NCI-H128 (cell line): ENCODE results near the gene PCGF3.
A peak's percentile ranks its signal among the peaks of the same experiment; 100 is the strongest.
"Not testable (repeated sequence)": the region's sequence is repeated elsewhere in the genome, so short reads cannot be mapped to it uniquely, and the experiment has no call there.

Experiments used
- DNase-seq: peaks from one replicate; lab custom pipeline; 2025; ENCODE audit not compliant: unreplicated experiment; lab: John Stamatoyannopoulos, UW

The PCGF3 gene

GRCh38 chr4:667545-667925 lies 38.1 kb upstream of the PCGF3 start:
- no peak for DNase-seq

DNA sequence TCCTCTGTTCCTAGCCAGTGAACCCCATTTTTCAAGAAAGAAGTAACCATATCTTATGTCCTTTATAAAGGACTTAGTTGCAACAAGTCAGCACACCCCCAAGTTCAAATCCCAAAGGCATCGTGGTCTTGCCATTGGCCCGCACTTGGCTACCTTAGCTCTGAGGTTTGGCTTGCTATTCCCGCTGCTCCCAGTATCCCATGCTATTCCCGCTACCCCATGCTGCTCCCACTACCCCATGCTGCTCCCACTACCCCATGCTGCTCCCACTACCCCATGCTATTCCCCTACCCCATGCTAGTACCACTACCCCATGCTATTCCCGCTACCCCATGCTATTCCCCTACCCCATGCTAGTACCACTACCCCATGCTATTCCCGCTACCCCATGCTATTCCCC lies 37.4 kb upstream of the PCGF3 start:
- DNase-seq: not testable (repeated sequence)

DNA sequence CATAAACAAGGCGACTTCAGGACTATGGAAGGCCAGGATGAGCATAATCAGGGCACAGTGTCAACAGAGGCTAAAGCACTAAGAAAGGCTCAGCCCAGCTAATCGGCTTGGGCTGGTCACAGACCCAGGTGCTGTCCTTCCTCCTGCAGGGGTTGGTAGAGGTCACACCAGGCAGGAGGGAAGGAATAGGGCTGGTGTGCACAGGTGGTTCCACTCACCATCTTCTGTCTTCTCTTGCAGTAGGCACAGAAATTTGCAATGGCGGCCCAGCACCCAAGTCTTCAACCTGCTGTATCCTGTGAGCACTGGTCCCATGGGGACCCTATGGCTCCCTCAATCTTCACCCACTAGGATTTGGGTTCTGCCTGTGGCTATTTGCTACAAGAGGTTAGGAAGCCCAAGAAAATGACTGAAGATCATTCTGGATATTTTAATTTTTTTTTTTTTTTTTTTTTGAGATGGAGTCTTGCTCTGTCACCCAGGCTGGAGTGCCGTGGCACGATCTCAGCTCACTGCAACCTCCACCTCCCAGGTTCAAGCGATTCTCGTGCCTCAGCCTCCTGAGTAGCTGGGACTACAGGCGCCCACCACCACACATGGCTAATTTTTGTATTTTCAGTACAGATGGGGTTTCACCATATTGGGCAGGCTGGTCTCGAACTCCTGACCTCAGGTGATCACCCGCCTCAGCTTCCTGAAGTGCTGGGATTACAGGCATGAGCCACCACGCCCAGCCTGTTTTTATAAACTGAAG lies 35.6 kb upstream of the PCGF3 start:
- not testable (repeated sequence) for DNase-seq

DNA sequence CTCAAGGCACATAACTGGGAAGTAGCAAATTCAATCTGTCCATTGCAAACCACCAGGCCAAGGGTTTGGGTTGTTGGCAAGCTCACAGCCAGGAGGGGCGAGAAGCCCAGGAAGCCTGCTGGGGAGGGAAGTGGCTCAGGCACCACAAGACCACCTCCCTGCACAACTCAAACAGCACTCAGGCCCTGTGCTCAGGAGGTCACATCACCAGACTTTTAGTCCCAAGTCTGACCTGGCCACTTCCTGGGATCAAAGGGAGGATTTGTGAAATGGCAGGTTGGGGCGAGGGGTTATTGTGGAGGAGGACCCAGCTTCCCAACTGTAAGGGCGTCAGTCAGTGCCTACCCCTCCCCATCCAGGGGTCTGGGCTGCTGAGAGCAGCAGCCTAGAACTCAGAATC lies 33.9 kb upstream of the PCGF3 start:
- no peak for DNase-seq

GRCh38 chr4:673349-674091 lies 32.1 kb upstream of the PCGF3 start:
- DNase-seq: no peak

DNA sequence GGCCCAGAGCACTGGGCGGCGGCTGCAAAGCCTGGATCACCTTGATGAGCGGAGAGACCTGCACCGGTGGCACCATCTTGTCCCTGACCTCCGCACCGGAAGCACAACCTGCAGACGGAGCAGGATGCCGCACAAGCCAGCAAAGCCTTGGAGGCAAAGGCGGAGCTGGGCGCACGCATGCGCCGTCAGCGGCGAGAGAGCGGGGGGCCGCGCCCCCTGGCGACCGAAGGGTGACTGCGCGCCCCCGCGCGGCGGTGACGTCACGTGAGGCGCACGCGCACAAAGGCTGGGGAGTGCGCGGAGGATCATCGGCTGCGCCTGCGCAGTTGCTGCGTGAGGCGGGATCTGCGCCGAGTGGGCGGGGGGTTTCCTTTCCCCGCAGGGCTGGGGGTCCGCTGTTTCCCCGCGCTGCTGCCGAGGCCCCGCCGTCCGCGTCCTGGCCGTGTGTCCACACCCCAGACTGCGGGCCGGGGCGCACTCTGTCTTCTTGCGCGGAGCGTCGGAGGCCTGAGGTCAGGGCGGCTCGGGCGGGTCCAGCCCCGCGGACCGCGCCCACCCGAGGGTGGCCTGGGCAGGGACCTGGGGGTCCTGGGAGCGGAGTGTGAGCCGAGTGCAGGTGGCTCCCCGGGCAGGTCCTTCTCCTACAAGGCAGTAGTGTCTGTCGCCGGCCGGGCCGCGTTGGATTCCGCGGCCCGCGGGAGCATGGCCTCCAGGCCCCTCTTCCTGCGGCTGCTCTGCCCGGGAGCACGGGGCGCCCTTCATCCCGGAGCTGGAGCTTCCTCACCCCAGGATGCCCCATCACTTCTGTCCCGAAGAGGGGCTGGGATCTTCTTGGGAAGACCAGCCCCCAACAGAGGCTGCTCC lies 31.2 kb upstream of the PCGF3 start, which contains the start of the genes ATP5ME and MYL5:
ATP5ME (minus strand) TSS at position 105 of the 864 bp plus-strand sequence; CDS start at position 76, 29 bp downstream.
MYL5 (plus strand) TSS at position 371 of the 864 bp plus-strand sequence. CDS start 3,485 bp downstream, outside the sequence.
- peak; percentile 78 for DNase-seq

DNA sequence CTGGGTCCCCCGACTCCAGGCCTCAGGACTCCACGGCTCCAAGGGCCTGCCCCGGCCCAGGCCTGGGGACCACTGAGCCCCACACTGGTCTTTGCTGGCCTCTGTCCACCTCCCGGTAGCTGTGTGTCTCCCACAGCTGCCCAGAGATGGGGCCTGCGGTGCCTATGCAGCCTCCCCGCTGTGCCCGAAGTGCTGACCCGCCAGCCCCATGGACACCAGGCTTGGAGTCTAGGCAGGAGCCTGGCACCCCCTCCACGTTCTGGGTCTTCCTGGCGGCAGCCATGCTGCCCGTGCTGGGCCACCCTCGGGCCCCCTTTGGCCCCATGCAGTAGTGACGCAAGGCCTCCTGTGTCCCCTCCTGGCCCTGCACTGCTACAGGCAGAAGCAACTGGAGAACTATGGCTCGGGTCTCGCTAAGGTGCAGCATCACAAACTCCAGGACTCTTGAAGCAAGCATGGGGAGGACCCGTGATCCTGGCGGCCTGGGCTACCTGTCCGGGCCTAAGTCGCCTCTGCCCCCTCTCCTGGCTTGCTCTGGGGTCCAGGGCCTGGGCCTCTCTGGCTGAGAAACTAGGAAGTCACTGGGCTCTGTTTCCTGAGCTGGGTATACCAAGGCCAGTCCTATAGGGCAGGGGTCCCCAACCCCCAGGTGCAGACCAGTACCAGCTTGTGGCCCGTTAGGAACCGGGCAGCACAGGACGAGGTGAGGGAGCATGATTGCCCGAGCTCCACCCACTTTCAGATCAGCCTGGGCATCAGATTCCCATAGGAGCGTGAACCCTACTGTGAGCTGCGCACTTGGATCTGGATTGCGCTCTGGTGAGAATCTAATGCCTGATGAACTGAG lies 30.4 kb upstream of the PCGF3 start:
- DNase-seq: no peak

DNA sequence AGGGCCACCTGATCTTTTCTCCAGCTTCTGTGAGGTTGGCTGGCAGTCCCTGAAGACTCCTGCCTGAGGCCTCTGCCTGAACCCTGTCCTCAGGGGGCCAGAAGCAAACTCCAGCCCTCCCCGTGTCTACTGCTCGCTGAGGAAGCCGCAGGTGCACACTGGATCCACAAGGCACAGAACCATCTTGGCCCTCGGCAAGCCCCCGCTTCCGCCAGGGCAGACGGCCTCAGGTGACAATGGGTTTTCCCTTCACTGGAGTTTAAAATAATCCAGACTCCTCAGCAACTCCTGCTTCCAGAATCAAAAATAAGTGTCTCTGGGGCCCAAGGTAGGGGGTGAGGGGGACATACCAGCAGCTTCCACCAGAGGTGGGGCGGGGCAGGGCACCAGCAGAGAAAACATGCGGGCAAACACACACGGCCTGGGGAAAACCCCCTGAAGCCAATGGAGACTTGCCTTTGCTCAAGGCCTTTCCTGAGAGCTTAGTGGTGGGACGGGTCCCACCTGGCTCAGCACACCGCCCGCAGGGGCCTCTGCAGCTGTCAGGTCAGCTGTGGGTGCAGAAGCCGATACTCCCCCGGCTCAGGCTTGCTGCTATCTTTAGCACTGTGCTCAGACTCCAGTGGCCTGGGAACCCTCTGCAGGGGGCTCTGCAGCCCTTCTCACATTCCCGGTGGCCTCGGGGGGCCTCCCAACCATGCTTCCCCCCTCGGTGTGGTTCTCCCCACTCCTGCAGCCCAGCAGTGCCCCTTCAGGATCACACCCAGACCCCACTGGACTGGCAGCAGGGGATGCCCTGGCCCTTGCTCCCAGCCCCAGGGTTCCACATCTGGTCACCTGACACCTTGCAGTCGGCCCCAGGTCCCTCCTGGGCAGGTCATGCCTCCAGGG lies 29.4 kb upstream of the PCGF3 start:
- no peak for DNase-seq

- DNase-seq: no peak
Observed at GRCh38 chr4:676871-677235, 28.8 kb upstream of the PCGF3 start.

GRCh38 chr4:677431-678293 lies 28.0 kb upstream of the PCGF3 start:
- DNase-seq: no peak

GRCh38 chr4:678331-679103 lies 27.1 kb upstream of the PCGF3 start:
- no peak for DNase-seq

- DNase-seq: no peak
Observed at GRCh38 chr4:679104-679481, 26.5 kb upstream of the PCGF3 start.

- no peak for DNase-seq
Observed at GRCh38 chr4:679629-680028, 26.0 kb upstream of the PCGF3 start.

- DNase-seq: no peak
Observed at GRCh38 chr4:680091-680490, 25.5 kb upstream of the PCGF3 start.

DNA sequence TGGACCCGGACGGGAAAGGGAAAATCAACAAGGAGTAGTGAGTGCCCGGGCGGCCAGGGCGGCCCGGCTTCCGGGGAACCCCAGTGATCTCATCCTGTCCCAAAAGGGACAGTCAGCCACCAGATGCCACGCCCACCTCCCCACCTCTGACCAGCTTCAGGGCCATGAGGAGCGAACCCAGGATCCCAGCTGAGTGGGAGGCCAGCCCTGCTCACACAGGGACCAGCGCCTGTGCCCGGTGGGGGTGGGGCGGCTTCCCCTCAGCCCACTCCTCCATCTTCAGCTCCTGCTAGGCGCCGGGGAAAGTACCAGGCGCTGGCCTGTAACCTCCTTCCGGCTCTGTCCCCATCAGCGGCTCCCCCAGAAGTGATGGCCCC lies 25.1 kb upstream of the PCGF3 start:
- no peak for DNase-seq

DNA sequence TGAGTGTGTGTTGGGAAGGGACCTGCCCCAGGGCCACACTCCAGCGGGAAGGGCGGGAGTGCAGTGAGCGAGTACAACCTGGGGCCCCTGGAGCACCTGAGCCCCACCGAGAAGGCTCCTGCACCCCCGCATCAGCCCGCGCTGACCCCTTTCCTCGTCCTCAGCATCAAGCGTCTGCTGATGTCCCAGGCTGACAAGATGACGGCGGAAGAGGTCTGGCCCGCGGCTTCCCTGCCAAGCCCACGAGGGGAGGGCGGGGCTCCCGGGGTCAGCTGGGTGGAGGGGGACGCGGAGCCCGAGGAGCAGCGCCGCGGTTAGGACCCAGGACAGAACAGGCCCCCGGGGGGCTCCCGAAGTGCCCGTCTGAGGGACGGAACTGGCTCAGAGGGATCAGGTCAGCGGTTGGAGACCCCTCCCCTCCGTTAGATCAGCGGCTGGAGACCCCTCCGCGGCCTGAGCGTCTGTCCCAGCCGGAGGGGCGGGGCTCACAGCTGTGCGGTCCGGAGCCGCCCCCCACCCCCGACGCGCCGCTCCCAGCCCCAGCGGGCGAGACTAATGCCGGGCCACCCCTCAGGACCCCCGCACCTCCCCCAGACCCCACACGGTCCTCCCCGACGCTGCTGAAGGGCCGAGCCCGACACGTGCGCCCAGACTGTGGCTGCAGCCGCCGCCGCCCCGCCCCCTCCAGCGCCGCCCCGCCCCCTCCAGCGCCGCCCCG lies 24.5 kb upstream of the PCGF3 start:
- DNase-seq: no peak

DNA sequence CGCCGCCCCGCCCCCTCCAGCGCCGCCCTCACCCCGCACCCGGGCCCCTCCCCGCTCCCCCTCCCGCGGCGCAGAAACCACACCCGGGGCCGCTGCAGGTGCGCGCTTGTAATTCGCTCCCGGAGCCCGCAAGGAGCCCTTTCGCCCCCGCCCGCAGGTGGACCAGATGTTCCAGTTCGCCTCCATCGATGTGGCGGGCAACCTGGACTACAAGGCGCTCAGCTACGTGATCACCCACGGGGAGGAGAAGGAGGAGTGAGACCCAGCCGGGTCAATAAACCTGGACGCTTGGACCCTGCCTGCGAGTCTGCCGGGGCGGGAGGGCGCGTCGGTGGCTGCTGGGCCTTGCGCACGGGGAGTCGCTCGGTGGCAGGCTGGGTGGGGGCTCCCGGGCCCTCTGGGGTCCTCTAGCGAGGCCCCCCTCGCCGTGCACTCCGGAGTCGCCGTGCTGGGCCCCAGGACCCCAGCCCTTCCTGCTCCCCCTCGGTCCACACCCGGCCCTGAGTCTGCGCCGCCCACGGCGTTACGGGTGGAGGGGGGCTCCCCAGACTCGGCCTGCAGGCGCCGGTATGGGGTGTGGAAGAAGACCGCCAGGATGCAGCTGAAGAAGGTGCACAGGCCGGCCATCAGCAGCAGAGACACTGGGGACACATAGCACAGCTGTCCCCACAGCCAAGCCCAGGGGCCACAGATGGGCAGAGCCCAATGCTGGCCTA lies 23.7 kb upstream of the PCGF3 start:
- peak; percentile 3 for DNase-seq
